GM18517 (cell line): ENCODE results near the gene FUT1.
"Not testable (repeated sequence)": the region's sequence is repeated elsewhere in the genome, so short reads cannot be mapped to it uniquely, and the experiment has no call there.

Experiments used
- ATAC-seq: cut with Tn5 transposase; IDR thresholded peaks from one replicate; pipeline ENCODE4 v1.9.1; 2021; ENCODE audit warnings: mild to moderate bottlenecking, moderate library complexity; ENCODE audit not compliant: unreplicated experiment

FUT1 gene

DNA sequence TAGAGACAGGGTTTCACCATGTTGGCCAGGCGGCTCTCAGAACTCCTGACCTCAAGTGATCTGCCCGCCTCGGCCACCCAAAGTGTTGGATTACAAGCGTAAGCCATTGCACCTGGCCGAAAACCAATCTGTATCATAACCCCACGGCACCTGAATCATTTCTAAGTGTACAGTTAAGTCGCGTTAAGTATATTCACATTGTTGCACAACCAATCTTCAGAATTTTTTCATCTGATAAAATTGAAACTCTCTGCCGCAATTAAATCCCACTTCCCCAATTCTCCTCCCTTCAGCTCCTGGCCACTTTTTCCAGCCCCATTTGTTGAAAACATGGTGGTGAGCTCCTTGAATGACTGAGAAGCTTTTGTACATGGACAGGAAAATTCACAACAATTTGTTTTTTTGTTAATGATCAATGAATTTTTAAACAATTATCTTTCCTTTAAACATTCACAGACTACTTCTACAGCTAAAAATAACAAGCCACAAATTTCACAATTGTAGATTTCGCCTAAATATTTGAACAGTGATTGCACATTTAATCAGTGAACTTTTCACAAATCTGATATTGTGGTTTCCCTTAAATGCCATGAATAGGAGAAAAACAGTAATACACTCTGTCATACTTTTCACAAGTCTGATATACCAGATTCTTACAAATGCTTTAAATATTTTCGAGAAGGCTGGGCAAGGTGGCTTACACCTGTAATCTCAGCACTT lies 16.7 kb upstream of the FUT1 start:
- no peak for ATAC-seq

GRCh38 chr19:48768171-48768753 lies 15.8 kb upstream of the FUT1 start:
- not testable (repeated sequence) for ATAC-seq

DNA sequence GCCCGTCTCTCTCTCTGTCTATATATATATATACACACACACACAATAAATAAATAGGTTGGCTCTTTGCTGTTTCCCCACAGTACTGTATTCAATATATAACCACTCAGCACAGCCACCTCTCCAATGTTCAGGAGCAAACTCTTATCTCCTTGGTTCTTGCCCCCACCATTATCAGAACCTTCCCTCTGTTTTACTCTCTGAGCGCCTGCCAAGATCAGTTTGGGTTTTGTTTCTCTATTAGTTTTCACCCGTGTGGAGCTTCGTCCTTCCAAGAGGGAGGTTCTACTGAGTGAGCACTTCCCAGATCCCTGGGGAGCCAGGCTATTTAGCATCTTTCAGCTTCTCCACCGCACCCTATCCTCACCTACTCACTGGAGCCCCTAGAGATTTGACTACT lies 13.4 kb upstream of the FUT1 start:
- not testable (repeated sequence) for ATAC-seq

- no peak for ATAC-seq
Observed at GRCh38 chr19:48760504-48761205, 8.2 kb upstream of the FUT1 start.

DNA sequence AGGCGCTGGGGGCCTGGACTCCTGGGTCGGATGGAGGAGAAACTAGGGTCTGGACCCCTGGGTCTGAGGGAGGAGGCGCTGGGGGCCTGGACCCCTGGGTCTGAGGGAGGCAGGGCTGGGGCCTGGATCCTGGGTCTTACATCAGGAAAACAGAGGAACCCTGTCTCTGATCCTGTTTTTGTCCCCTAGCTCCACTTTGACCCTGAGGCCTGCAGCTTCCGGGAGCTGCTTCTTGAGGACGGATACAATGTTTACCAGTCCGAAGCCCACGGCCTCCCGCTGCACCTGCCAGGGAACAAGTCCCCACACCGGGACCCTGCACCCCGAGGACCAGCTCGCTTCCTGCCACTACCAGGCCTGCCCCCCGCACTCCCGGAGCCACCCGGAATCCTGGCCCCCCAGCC lies 5.3 kb upstream of the FUT1 start:
- no peak for ATAC-seq

DNA sequence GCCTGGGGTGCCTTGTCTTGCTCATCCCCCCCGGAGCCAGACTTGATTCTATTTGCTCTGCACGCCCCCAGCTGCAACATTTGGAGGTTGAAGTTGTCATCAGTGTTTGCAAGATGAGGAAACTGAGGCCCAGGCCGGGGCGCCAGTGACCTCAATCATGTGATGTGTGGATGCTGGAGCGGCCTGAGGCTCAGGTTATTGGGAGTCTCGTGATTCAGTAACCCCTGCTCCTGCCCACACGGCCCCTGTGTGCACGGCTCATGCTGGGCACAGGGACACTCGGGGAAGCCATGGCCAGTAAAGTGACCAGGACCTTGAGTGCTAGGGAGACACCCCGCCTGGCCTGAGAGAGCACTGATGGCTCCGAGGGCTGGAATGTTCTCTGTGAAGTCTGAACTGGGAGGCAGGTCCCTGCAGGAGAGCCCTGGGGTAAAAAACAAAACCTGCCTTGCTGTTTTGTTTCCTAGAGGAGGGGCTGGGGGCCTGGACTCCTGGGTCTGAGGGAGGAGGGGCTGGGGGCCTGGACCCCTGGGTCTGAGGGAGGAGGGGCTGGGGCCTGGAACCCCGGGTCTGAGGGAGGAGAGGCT lies 4.7 kb upstream of the FUT1 start:
- ATAC-seq, result no peak

DNA sequence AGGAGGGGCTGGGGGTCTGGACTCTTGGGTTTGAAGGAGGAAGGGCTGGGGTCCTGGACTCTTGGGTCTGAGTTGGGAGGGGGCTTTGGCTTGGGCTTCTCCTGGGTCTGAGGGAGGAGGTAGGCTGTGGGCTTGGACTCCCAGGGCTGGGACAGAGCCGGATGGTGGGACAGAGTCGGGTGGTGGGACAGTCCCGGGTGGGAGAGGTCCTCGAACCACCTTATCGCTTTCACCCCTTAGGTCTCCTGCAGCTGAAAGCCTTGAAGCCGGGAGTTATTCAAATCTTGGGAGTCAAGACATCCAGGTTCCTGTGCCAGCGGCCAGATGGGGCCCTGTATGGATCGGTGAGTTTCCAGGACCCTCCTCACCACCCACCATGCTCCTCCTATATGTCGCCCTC lies 4.2 kb upstream of the FUT1 start:
- no peak for ATAC-seq

DNA sequence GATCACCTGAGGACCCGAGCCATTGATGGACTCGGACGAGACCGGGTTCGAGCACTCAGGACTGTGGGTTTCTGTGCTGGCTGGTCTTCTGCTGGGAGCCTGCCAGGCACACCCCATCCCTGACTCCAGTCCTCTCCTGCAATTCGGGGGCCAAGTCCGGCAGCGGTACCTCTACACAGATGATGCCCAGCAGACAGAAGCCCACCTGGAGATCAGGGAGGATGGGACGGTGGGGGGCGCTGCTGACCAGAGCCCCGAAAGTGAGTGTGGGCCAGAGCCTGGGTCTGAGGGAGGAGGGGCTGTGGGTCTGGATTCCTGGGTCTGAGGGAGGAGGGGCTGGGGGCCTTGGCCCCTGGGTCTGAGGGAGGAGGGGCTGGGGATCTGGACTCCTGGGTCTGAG lies 3.8 kb upstream of the FUT1 start:
- ATAC-seq, result no peak

DNA sequence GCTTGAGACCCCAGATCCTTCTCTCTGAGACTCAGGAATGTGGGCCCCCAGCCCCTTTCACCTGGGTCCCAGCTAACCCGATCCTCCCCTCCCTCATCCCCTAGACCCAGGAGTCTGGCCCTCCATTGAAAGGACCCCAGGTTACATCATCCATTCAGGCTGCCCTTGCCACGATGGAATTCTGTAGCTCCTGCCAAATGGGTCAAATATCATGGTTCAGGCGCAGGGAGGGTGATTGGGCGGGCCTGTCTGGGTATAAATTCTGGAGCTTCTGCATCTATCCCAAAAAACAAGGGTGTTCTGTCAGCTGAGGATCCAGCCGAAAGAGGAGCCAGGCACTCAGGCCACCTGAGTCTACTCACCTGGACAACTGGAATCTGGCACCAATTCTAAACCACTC lies 3.3 kb upstream of the FUT1 start:
- no peak for ATAC-seq

DNA sequence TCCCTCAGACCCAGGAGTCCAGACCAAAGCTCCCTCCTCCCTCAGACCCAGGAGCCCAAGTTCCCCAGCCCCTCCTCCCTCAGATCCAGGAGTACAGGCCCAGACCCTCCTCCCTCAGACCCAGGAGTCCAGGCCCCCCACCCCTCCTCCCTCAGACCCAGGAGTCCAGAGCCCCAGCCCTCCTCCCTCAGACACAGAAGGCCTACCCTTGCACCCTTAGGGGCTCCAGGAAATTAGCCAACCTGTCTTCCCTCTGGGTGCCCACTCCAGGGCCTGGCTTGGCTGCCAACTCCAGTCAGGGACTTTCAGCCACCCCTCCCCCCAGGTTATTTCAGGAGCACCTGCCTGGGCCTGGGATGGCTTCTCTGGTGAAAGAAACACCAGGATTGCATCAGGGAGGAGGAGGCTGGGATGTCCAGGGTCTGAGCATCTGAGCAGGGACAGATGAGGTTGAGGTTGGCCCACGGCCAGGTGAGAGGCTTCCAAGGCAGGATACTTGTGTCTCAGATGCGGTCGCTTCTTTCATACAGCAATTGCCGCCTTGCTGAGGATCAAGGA lies 2.7 kb upstream of the FUT1 start, which contains the start of gene FGF21:
FGF21 (plus strand) TSS at position 441 of the 558 bp plus-strand sequence. CDS start 713 bp downstream, outside the sequence.
- ATAC-seq, result no peak

DNA sequence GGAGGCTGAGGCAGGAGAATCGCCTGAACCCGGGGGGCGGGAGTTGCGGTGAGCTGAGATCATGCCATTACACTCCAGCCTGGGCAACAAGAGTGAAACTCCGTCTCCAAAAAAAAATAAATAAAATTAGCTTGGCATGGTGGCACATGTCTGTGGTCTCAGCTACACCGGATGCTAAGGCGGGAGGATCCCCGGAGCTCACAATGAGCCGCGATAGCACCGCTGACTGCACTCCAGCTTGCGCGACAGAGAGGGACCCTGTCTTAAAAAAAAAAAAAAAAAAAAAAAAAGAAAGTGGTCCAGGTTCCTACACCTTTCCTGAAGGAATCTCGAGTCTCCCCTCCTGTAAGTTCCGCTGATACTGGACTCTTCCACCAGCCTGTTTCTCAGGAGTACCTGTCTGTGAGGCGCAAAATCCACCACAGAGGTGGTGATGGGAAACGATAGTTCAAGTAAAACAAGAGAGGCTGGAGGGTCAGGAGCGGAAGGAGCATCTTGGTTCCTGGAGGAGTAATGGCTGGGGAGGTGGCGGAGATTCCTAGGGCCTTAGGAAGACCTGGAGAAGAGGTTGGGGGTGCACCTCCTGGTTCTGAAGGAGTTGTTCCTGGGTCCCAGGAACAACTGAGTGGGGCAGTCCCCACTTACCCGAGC lies 471 bp downstream of the FUT1 start:
- no peak for ATAC-seq

GRCh38 chr19:48750771-48751504 lies 1.5 kb downstream of the FUT1 start:
- no peak for ATAC-seq

- ATAC-seq, result no peak
Observed at GRCh38 chr19:48750351-48750750, 2.1 kb downstream of the FUT1 start.

DNA sequence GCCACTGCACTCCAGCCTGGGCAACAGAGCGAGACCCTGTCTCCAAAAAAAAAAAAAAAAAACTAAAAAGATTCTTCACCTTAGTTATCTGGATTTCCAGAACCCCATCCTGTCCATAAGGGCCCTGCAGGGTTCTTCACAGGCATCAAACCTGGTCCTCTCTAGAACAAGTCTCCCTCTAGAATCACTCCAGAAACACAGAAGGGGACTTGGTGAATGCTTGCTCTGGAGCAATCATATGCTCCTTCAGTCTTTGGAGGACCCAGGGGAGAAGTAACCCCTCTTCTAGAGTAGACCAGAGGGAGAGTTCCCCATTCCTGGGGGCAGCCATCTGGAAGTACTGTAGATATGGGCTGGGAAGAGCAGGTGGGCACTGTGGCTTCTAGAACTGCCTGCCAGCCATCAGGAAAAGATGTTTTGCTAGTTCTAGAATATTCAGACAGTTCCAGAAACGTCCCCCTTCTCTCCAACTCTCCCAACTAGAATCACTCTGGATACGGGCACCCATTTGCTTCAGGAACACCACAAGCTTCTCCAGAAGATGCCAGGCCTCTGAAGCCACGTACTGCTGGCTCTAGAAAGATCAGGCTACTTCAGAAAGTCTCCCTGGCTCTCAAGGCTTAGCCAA lies 2.8 kb downstream of the FUT1 start:
- ATAC-seq, result no peak

GRCh38 chr19:48746738-48747575 lies 5.5 kb downstream of the FUT1 start, which contains the start of gene IZUMO1:
IZUMO1 (minus strand) TSS chr19:48746909; CDS start chr19:48745859, 1,050 bp downstream.
- ATAC-seq, result peak; percentile 49

DNA sequence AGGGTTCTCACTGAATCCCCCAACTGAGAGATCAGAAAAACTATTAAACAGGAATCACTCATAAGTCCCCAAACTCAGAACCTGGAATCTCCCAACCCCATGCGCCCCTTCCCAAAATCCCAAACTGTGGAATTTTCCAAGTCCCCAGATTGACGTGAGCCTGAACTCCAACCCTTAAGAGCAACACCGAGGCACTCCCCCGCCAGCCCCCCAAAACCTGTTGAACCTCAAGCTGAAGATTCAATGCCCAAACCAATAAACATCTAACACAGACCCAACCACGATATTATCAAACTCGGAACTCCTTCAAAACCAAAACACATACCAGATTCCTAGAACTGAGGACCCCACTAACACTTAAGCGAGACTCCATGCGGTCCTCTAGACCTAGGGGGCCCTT lies 6.3 kb downstream of the FUT1 start:
- no peak for ATAC-seq

GRCh38 chr19:48745208-48745995 lies 7.0 kb downstream of the FUT1 start:
- no peak for ATAC-seq

DNA sequence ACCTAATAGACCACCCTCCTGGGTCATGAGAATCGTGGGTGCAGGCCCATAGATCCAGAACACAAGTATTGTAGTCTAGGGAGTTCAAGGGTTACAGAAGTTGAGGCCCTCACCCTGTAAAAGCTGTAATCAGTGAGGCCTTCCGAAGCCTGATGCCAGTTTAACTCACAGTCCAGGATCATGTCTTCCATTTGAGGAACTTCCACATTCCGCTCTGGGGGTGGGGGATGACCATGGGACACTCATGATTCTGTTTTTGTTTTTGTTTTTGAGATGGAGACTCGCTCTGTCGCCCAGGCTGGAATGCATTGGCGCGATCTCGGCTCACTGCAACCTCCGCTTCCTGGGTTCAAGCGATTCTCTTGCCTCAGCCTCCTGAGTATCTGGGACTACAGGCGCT lies 10.3 kb downstream of the FUT1 start:
- ATAC-seq, result no peak
